ENCODE measurements around the gene SURF4. TPM values are rescaled to one million over a fixed set of nuclear protein-coding genes. Genes with fewer than 3 reads are reported as not detected.
A peak's percentile ranks its signal among the peaks of the same experiment; 100 is the strongest.

Gene SURF4
- total RNA-seq, 4 donors from 2014 or later = 104 to 140 (median 117) TPM

GRCh38 chr9:133348718-133349573 lies 26.9 kb downstream of the SURF4 start:
- Histone ChIP-seq H3K27ac (peak overlapping the region; percentile 93 to 96 (median 95)), H3K4me3 (peak overlapping the region; percentile 81 to 97 (median 92)), H3K4me1 (peaks cover 16 to 58% (median 24%) of the 10 kb centered on the region in 3 donors), H3K36me3 (peaks cover 37 to 75% (median 47%) of the 10 kb centered on the region in 3 donors), H3K9me3 (no peaks in the 10 kb centered on the region), H3K27me3 (no peaks in the 10 kb centered on the region)
- no peak for TF ChIP-seq POLR2A (IDR thresholded peaks at IDR 0.05)
- TF ChIP-seq, protein P1, sequence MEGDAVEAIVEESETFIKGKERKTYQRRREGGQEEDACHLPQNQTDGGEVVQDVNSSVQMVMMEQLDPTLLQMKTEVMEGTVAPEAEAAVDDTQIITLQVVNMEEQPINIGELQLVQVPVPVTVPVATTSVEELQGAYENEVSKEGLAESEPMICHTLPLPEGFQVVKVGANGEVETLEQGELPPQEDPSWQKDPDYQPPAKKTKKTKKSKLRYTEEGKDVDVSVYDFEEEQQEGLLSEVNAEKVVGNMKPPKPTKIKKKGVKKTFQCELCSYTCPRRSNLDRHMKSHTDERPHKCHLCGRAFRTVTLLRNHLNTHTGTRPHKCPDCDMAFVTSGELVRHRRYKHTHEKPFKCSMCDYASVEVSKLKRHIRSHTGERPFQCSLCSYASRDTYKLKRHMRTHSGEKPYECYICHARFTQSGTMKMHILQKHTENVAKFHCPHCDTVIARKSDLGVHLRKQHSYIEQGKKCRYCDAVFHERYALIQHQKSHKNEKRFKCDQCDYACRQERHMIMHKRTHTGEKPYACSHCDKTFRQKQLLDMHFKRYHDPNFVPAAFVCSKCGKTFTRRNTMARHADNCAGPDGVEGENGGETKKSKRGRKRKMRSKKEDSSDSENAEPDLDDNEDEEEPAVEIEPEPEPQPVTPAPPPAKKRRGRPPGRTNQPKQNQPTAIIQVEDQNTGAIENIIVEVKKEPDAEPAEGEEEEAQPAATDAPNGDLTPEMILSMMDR (IDR thresholded peaks at IDR 0.05) = no peak
- 11 to 14% methylated on average over 20 to 21 of the region's 25 CpGs for WGBS, 2 donors
- DNase-seq = no peak
- intact Hi-C loops (cut with DNase I) = no loop called here

GRCh38 chr9:133347985-133348717 lies 27.7 kb downstream of the SURF4 start, which contains the start of the genes MED22 and RPL7A:
TSS of gene MED22 (minus strand) at chr9:133348131. CDS start at chr9:133346662, 1,469 bp downstream.
TSS of gene RPL7A (plus strand) at chr9:133348218. CDS start at chr9:133348244, 26 bp downstream.
- Histone ChIP-seq H3K9me3 (no peaks in the 10 kb centered on the region), H3K27me3 (no peaks in the 10 kb centered on the region), H3K27ac (peak within 1 kb of the TSS; percentile 93 to 96 (median 95)), H3K4me3 (peak within 1 kb of the TSS; percentile 81 to 97 (median 92)), H3K4me1 (peaks cover 16 to 58% (median 24%) of the 10 kb centered on the region in 3 donors), H3K36me3 (peaks cover 45 to 75% (median 53%) of the 10 kb centered on the region in 3 donors)
- intact Hi-C loops (cut with DNase I) = no loop called here
- DNase-seq = peak; percentile 75
- 0 to 1% methylated on average over 24 to 46 of the region's 64 CpGs for WGBS, 2 donors
- peak in 3 of 4 donors; percentile 70 to 89 (median 89) for TF ChIP-seq POLR2A (IDR thresholded peaks at IDR 0.05)
- TF ChIP-seq, protein P1 (IDR thresholded peaks at IDR 0.05) = peak in 2 of 6 experiments; percentile 5 to 53

- peaks cover 51 to 75% (median 54%) of the 10 kb centered on the region in 3 donors for H3K36me3 ChIP-seq
These were observed 28.3 kb downstream of the SURF4 start for GRCh38 chr9:133347515-133347984.

GRCh38 chr9:133346021-133346785 lies 29.7 kb downstream of the SURF4 start:
- peak overlapping the region; percentile 93 to 96 (median 95) for H3K27ac ChIP-seq
- 68 to 75% methylated on average over 6 to 7 of the region's 15 CpGs for WGBS, 2 donors
- H3K4me1 ChIP-seq = peaks cover 16 to 64% (median 24%) of the 10 kb centered on the region in 3 donors
- intact Hi-C loops (cut with DNase I) = no loop called here
- H3K36me3 ChIP-seq = peaks cover 40 to 75% (median 43%) of the 10 kb centered on the region in 3 donors
- no peak for DNase-seq
- H3K9me3 ChIP-seq = no peaks in the 10 kb centered on the region
- H3K4me3 ChIP-seq = peak overlapping the region in 3 of 4 donors; percentile 90 to 97 (median 95)
- TF ChIP-seq, protein P1 (IDR thresholded peaks at IDR 0.05) = no peak
- H3K27me3 ChIP-seq = no peaks in the 10 kb centered on the region

More at GRCh38 chr9:133347515-133347984, 28.3 kb downstream of the SURF4 start:
- no peaks in the 10 kb centered on the region for H3K27me3 ChIP-seq
- H3K27ac ChIP-seq = peak overlapping the region; percentile 93 to 96 (median 95)
- peaks cover 16 to 60% (median 24%) of the 10 kb centered on the region in 3 donors for H3K4me1 ChIP-seq
- H3K9me3 ChIP-seq = no peaks in the 10 kb centered on the region
- WGBS, 2 donors = 0% methylated on average over 10 to 15 of the region's 41 CpGs
- no peak for DNase-seq
- no peak for TF ChIP-seq POLR2A (IDR thresholded peaks at IDR 0.05)
- TF ChIP-seq, protein P1 (IDR thresholded peaks at IDR 0.05) = peak in 1 of 6 experiments; percentile 9
- intact Hi-C loops (cut with DNase I) = no loop called here
- H3K4me3 ChIP-seq = peak overlapping the region; percentile 81 to 97 (median 92)

All from esophagus squamous epithelium (tissue), 5 donors.